Measurements from ENCODE around the gene GPC6.

GRCh38 chr13:94286581-94286980 lies 1060.0 kb downstream of the GPC6 start:
- TF ChIP-seq EP300 (IDR thresholded peaks at IDR 0.05; ENCODE audit: borderline replicate concordance in 1 of 2, low read depth in 1 of 2, low read length in 1 of 2) (no peak), CTCF (IDR thresholded peaks at IDR 0.05) (no peak), RFX5 (IDR thresholded peaks at IDR 0.05; ENCODE audit: low read length) (no peak), TAF1 (IDR thresholded peaks at IDR 0.05; ENCODE audit: borderline replicate concordance, low read depth, low read length) (no peak), JUND (IDR thresholded peaks at IDR 0.05) (no peak), RCOR1 (IDR thresholded peaks at IDR 0.05; ENCODE audit: low read length) (no peak), ELF1 (IDR thresholded peaks at IDR 0.05) (no peak), TCF12 (IDR thresholded peaks at IDR 0.05) (no peak), MAX (IDR thresholded peaks at IDR 0.05; ENCODE audit: low read depth) (no peak), EZH2phosphoT487 (IDR thresholded peaks at IDR 0.05; ENCODE audit: borderline replicate concordance, low read depth) (no peak), POLR2AphosphoS5 (IDR thresholded peaks at IDR 0.05; ENCODE audit: low read depth, low read length) (no peak)
- TF ChIP-seq, protein P1, sequence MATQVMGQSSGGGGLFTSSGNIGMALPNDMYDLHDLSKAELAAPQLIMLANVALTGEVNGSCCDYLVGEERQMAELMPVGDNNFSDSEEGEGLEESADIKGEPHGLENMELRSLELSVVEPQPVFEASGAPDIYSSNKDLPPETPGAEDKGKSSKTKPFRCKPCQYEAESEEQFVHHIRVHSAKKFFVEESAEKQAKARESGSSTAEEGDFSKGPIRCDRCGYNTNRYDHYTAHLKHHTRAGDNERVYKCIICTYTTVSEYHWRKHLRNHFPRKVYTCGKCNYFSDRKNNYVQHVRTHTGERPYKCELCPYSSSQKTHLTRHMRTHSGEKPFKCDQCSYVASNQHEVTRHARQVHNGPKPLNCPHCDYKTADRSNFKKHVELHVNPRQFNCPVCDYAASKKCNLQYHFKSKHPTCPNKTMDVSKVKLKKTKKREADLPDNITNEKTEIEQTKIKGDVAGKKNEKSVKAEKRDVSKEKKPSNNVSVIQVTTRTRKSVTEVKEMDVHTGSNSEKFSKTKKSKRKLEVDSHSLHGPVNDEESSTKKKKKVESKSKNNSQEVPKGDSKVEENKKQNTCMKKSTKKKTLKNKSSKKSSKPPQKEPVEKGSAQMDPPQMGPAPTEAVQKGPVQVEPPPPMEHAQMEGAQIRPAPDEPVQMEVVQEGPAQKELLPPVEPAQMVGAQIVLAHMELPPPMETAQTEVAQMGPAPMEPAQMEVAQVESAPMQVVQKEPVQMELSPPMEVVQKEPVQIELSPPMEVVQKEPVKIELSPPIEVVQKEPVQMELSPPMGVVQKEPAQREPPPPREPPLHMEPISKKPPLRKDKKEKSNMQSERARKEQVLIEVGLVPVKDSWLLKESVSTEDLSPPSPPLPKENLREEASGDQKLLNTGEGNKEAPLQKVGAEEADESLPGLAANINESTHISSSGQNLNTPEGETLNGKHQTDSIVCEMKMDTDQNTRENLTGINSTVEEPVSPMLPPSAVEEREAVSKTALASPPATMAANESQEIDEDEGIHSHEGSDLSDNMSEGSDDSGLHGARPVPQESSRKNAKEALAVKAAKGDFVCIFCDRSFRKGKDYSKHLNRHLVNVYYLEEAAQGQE (IDR thresholded peaks at IDR 0.05; ENCODE audit: low read depth, low read length), result no peak
